UCSD-AML1 (cell line): ENCODE results near the gene GOLGA8H.
"Not testable (repeated sequence)": the region's sequence is repeated elsewhere in the genome, so short reads cannot be mapped to it uniquely, and the experiment has no call there.

Experiments
- DNase-seq: peaks from one replicate; lab custom pipeline; 2025; ENCODE audit not compliant: unreplicated experiment; lab: John Stamatoyannopoulos, UW

GOLGA8H gene

GRCh38 chr15:30603796-30604195, at the start of gene GOLGA8H:
GOLGA8H (plus strand) TSS chr15:30604028; CDS start chr15:30604126, 98 bp downstream.
- DNase-seq, result not testable (repeated sequence)

- DNase-seq, result not testable (repeated sequence)
Observed at GRCh38 chr15:30566949-30567348, 36.9 kb upstream of the GOLGA8H start.

- not testable (repeated sequence) for DNase-seq
Observed at GRCh38 chr15:30573012-30573491, 30.8 kb upstream of the GOLGA8H start.

- not testable (repeated sequence) for DNase-seq
Observed at GRCh38 chr15:30579394-30579970, 24.3 kb upstream of the GOLGA8H start.

GRCh38 chr15:30580716-30581115, 23.1 kb upstream of the GOLGA8H start:
- not testable (repeated sequence) for DNase-seq

GRCh38 chr15:30598953-30599352, 4.9 kb upstream of the GOLGA8H start:
- not testable (repeated sequence) for DNase-seq

- DNase-seq, result not testable (repeated sequence)
Observed at GRCh38 chr15:30612271-30612670, 8.4 kb downstream of the GOLGA8H start.

- not testable (repeated sequence) for DNase-seq
Observed at GRCh38 chr15:30621342-30621741, 17.5 kb downstream of the GOLGA8H start.

GRCh38 chr15:30625436-30626193, 21.8 kb downstream of the GOLGA8H start, which contains the start of gene ARHGAP11B:
ARHGAP11B (plus strand) TSS chr15:30626128.
- not testable (repeated sequence) for DNase-seq

GRCh38 chr15:30626194-30626565, 22.4 kb downstream of the GOLGA8H start:
- DNase-seq, result not testable (repeated sequence)

GRCh38 chr15:30626632-30627031, 22.8 kb downstream of the GOLGA8H start:
- not testable (repeated sequence) for DNase-seq

- DNase-seq, result no peak
Observed at GRCh38 chr15:30650012-30650929, 46.4 kb downstream of the GOLGA8H start.

- DNase-seq, result not testable (repeated sequence)
Observed at GRCh38 chr15:30661154-30661553, 57.3 kb downstream of the GOLGA8H start.
